ENCODE results near the gene SAMM50.

The SAMM50 gene

GRCh38 chr22:44028091-44028490 lies 72.8 kb downstream of the SAMM50 start:
- no peak for DNase-seq (ENCODE audit: low read depth)

- DNase-seq (ENCODE audit: low read depth), result no peak
Measured at GRCh38 chr22:44029069-44029468, 73.8 kb downstream of the SAMM50 start.

GRCh38 chr22:44030051-44030701 lies 74.9 kb downstream of the SAMM50 start:
- DNase-seq (ENCODE audit: low read depth), result no peak

GRCh38 chr22:44030702-44031082 lies 75.5 kb downstream of the SAMM50 start:
- DNase-seq (ENCODE audit: low read depth), result no peak

GRCh38 chr22:44031158-44031952 lies 76.1 kb downstream of the SAMM50 start:
- DNase-seq (ENCODE audit: low read depth), result no peak

GRCh38 chr22:44032126-44032730 lies 77.0 kb downstream of the SAMM50 start:
- no peak for DNase-seq (ENCODE audit: low read depth)

GRCh38 chr22:44033287-44033686 lies 78.0 kb downstream of the SAMM50 start:
- DNase-seq (ENCODE audit: low read depth), result no peak

GRCh38 chr22:44033694-44034093 lies 78.5 kb downstream of the SAMM50 start:
- DNase-seq (ENCODE audit: low read depth), result no peak

- no peak for DNase-seq (ENCODE audit: low read depth)
Measured at GRCh38 chr22:44037519-44038375, 82.5 kb downstream of the SAMM50 start.

- no peak for DNase-seq (ENCODE audit: low read depth)
Measured at GRCh38 chr22:44039566-44040171, 84.4 kb downstream of the SAMM50 start.

GRCh38 chr22:44042249-44043218 lies 87.3 kb downstream of the SAMM50 start:
- DNase-seq (ENCODE audit: low read depth), result no peak

- no peak for DNase-seq (ENCODE audit: low read depth)
Measured at GRCh38 chr22:44045145-44045544, 89.9 kb downstream of the SAMM50 start.
